Osteoblast (primary cell): Measurements from ENCODE around the gene OSBPL6. TPM values are rescaled to one million over a fixed set of nuclear protein-coding genes. Genes with fewer than 3 reads are reported as not detected.
A peak's percentile ranks its signal among the peaks of the same experiment; 100 is the strongest.

Source experiments
- DNase-seq: peaks from one replicate; pipeline ENCODE4 v3.0.0; 2011; ENCODE audit warnings: low spot score, mixed read lengths; ENCODE audit not compliant: insufficient read length; ENCODE audit errors: missing footprints
- H2AFZ ChIP-seq: 2 replicates; pipeline ENCODE4 v1.6.0; 2011; ENCODE audit warnings: mild to moderate bottlenecking, low read length
- H3K27ac ChIP-seq: 2 replicates; pipeline ENCODE4 v1.5.1; 2011; ENCODE audit warnings: mild to moderate bottlenecking, low read depth, low read length, moderate library complexity
- H3K27me3 ChIP-seq: 2 replicates; pipeline ENCODE4 v1.6.0; 2012; ENCODE audit warnings: mild to moderate bottlenecking, control low read depth, inconsistent platforms, low read length, moderate library complexity; ENCODE audit not compliant: insufficient read depth
- H3K36me3 ChIP-seq: 2 replicates; pipeline ENCODE4 v1.5.1; 2011; ENCODE audit warnings: mild to moderate bottlenecking, low read length, control low read depth, moderate library complexity; ENCODE audit not compliant: insufficient read depth
- H3K4me1 ChIP-seq: 2 replicates; pipeline ENCODE4 v1.5.1; 2011; ENCODE audit warnings: mild to moderate bottlenecking, low read length, control low read depth, moderate library complexity; ENCODE audit not compliant: insufficient read depth
- H3K4me2 ChIP-seq: 2 replicates; pipeline ENCODE4 v1.6.0; 2011; ENCODE audit warnings: mild to moderate bottlenecking, low read length; ENCODE audit not compliant: insufficient read depth
- H3K4me3 ChIP-seq: fragments of 200-600 bp; sonication (generic); 3 replicates; pipeline ENCODE4 v1.5.1; 2012; ENCODE audit warnings: mild to moderate bottlenecking, low read length, inconsistent platforms; ENCODE audit not compliant: insufficient read depth
- H3K79me2 ChIP-seq: 2 replicates; pipeline ENCODE4 v1.6.0; 2012; ENCODE audit warnings: mild to moderate bottlenecking, low read length, control low read depth, inconsistent platforms; ENCODE audit not compliant: insufficient read depth
- H3K9me3 ChIP-seq: 2 replicates; pipeline ENCODE4 v1.5.1; 2011; ENCODE audit warnings: low read depth, low read length, control low read depth
- H4K20me1 ChIP-seq: 2 replicates; pipeline ENCODE4 v1.6.0; 2012; ENCODE audit warnings: mild to moderate bottlenecking, low read length, control low read depth; ENCODE audit not compliant: insufficient read depth
- CTCF ChIP-seq: IDR thresholded peaks from 2 replicates; pipeline ENCODE4 v1.5.1; 2011; ENCODE audit warnings: mild to moderate bottlenecking, low read depth, low read length, moderate library complexity; ENCODE audit errors: extremely low read depth
- total RNA-seq: library from RNA; depleted of rRNA; stranded (reverse); fragments of >200 nt; gene quantifications from 2 replicates; pipeline ENCODE4 v1.2.3, GENCODE V29; 2012

The OSBPL6 gene
- total RNA-seq, 1 donor, result 5.4 TPM

GRCh38 chr2:178271629-178272333 lies 77.5 kb downstream of the OSBPL6 start:
- H2AFZ ChIP-seq, result no peak overlapping the region
- H4K20me1 ChIP-seq, result no peaks in the 10 kb centered on the region
- no peaks in the 10 kb centered on the region for H3K9me3 ChIP-seq
- H3K27me3 ChIP-seq, result no peaks in the 10 kb centered on the region
- TF ChIP-seq CTCF, result no peak
- no peaks in the 10 kb centered on the region for H3K36me3 ChIP-seq
- no peak overlapping the region for H3K27ac ChIP-seq
- no peaks in the 10 kb centered on the region for H3K4me1 ChIP-seq
- no peaks in the 10 kb centered on the region for H3K79me2 ChIP-seq
- no peak overlapping the region for H3K4me3 ChIP-seq
- no peak for DNase-seq
- H3K4me2 ChIP-seq, result no peak overlapping the region

- Histone ChIP-seq H3K9me3 (no peaks in the 10 kb centered on the region), H2AFZ (no peak overlapping the region), H3K27me3 (no peaks in the 10 kb centered on the region), H3K36me3 (no peaks in the 10 kb centered on the region), H3K27ac (no peak overlapping the region), H3K4me1 (peaks cover 15% of the 10 kb centered on the region), H3K4me3 (no peak overlapping the region), H3K4me2 (no peak overlapping the region), H3K79me2 (no peaks in the 10 kb centered on the region), H4K20me1 (no peaks in the 10 kb centered on the region)
- DNase-seq, result no peak
- no peak for TF ChIP-seq CTCF
Measured at GRCh38 chr2:178273787-178274360, 79.6 kb downstream of the OSBPL6 start.

GRCh38 chr2:178275600-178275999 lies 81.3 kb downstream of the OSBPL6 start:
- Histone ChIP-seq H3K4me1 (peaks cover 23% of the 10 kb centered on the region), H3K9me3 (no peaks in the 10 kb centered on the region), H3K79me2 (no peaks in the 10 kb centered on the region), H3K27ac (no peak overlapping the region), H3K27me3 (no peaks in the 10 kb centered on the region), H3K36me3 (no peaks in the 10 kb centered on the region), H3K4me2 (no peak overlapping the region), H4K20me1 (no peaks in the 10 kb centered on the region), H3K4me3 (no peak overlapping the region), H2AFZ (no peak overlapping the region)
- no peak for DNase-seq
- TF ChIP-seq CTCF, result no peak

- Histone ChIP-seq H3K4me1 (peaks cover 23% of the 10 kb centered on the region), H3K27ac (peak overlapping the region; percentile 6), H3K4me3 (peak overlapping the region; percentile 3), H4K20me1 (no peaks in the 10 kb centered on the region), H3K27me3 (no peaks in the 10 kb centered on the region), H3K36me3 (no peaks in the 10 kb centered on the region), H3K79me2 (no peaks in the 10 kb centered on the region), H3K4me2 (peak overlapping the region; percentile 75), H3K9me3 (no peaks in the 10 kb centered on the region), H2AFZ (peak overlapping the region; percentile 83)
- no peak for TF ChIP-seq CTCF
- no peak for DNase-seq
Measured at GRCh38 chr2:178277741-178278197, 83.5 kb downstream of the OSBPL6 start.
